Stomach (tissue), 8 donors: ENCODE data around the gene GLRX5. TPM values are rescaled to one million over a fixed set of nuclear protein-coding genes. Genes with fewer than 3 reads are reported as not detected.

ENCODE experiments used
- polyA plus RNA-seq, 3 donors: library from polyadenylated mRNA; stranded (reverse); fragments of 200-250 nt; gene quantifications; one replicate each; pipeline ENCODE4 v1.2.3, GENCODE V29; 2013
- small RNA-seq, 4 donors: library from RNA; depleted of rRNA; stranded (forward); fragments of <200 nt; gene quantifications; one replicate each; pipeline ENCODE3, GENCODE V24; 2016
- total RNA-seq, 5 donors: library from RNA; depleted of rRNA; stranded (reverse); fragments of >200 nt; gene quantifications; one replicate each; pipeline versions ENCODE4 v1.1.0 to v1.2.3, GENCODE V29; 2014 to 2016
- donor health status: healthy with polysubstance abuse.
- donor health status: Bipolar disorder and iron deficiency.
- donor health status: healthy.

GLRX5 gene
- total and polyA plus RNA-seq, 8 donors, result 29.5 to 316 (median 40.5) TPM

Small RNAs within 50 kb of the gene (small RNA-seq; reads per million reads assigned to genes)
- gene SCARNA13, result 0.98 to 6.8 (median 3.5) reads per million in 4 donors

Other genes starting within 250 kb of the GLRX5 start
- 10 to 100 TPM; 12.8 to 42.9 (median 30.1) TPM for gene CLMN, start 215.1 kb upstream of the GLRX5 start, total RNA-seq
- 1 to 10 TPM; 5.3 to 8.7 (median 6.2) TPM for gene CLMN, start 215.1 kb upstream of the GLRX5 start, polyA plus RNA-seq
- gene SYNE3, start 18.4 kb upstream of the GLRX5 start, total RNA-seq, result 10 to 100 TPM in 3 of 5 donors, 1 to 10 TPM in 2; 4.6 to 85.2 (median 10.8) TPM
- 1 to 10 TPM in 1 of 3 donors, under 1 TPM in 2; 0.58 to 1.2 (median 0.76) TPM for gene SYNE3, start 18.4 kb upstream of the GLRX5 start, polyA plus RNA-seq
- under 1 TPM in 1 of 5 donors, not detected in 4; 0.37 TPM for gene TCL1B, start 151.4 kb downstream of the GLRX5 start, total RNA-seq
- gene TCL1B, start 151.4 kb downstream of the GLRX5 start, polyA plus RNA-seq, result not detected
- gene TCL1A, start 179.1 kb downstream of the GLRX5 start, total RNA-seq, result 1 to 10 TPM in 1 of 5 donors, not detected in 4; 3.9 TPM
- gene TCL1A, start 179.1 kb downstream of the GLRX5 start, polyA plus RNA-seq, result 1 to 10 TPM in 1 of 3 donors, not detected in 2; 6.5 TPM